Spinal cord (tissue), 10 donors: ENCODE data around the gene IL24. TPM values are rescaled to one million over a fixed set of nuclear protein-coding genes. Genes with fewer than 3 reads are reported as not detected.

Experiments
- DNase-seq, 6 donors: peaks; one replicate each; pipeline versions ENCODE4 v3.0.0 to v3.0.0-alpha.2; 2013 to 2015; ENCODE audit warnings: low spot score in 6 of 6, low read depth in 4 of 6
- H3K27ac ChIP-seq: one replicate; pipeline ENCODE4 v1.5.1; 2013; ENCODE audit warnings: low read depth, low read length, control low read depth
- H3K27me3 ChIP-seq: one replicate; pipeline ENCODE4 v1.6.1; 2013; ENCODE audit warnings: low read length; ENCODE audit not compliant: control insufficient read depth, insufficient read depth
- H3K36me3 ChIP-seq: one replicate; pipeline ENCODE4 v1.6.1; 2013; ENCODE audit warnings: low read length; ENCODE audit not compliant: control insufficient read depth, insufficient read depth
- H3K4me1 ChIP-seq: one replicate; pipeline ENCODE4 v1.6.1; 2013; ENCODE audit warnings: low read length; ENCODE audit not compliant: control insufficient read depth, insufficient read depth
- H3K4me3 ChIP-seq: one replicate; pipeline ENCODE4 v1.5.1; 2013; ENCODE audit warnings: low read depth, low read length, control low read depth
- H3K9me3 ChIP-seq: one replicate; pipeline ENCODE4 v1.6.1; 2013; ENCODE audit warnings: low read length; ENCODE audit not compliant: control insufficient read depth, insufficient read depth
- WGBS: methylation state at CpG from one replicate; pipeline ENCODE4 v1.1.5; 2013; ENCODE audit warnings: missing lambda C conversion rate; ENCODE audit not compliant: insufficient coverage; 5-methylcytosine and 5-hydroxymethylcytosine counted together
- polyA plus RNA-seq, 2 donors: library from polyadenylated mRNA; unstranded; fragments of 120-200 nt; gene quantifications; one replicate each; pipeline ENCODE4 v1.2.1, GENCODE V29; 2013; ENCODE audit not compliant: insufficient read length in 2 of 2
- total RNA-seq, 2 donors: library from RNA; depleted of rRNA in 1 of 2; stranded (reverse); fragments of 120-200 nt in 1 of 2; fragments of >200 nt in 1 of 2; gene quantifications; one replicate each; pipeline versions ENCODE4 v1.2.3 to v1.2.4, GENCODE V29; 2013 to 2014
- donor health status: healthy.

Gene IL24
- total and polyA plus RNA-seq, 4 donors = 0.29 to 0.52 TPM; not detected in 2

GRCh38 chr1:206890125-206891060 is 6.8 kb upstream of the IL24 start:
- DNase-seq = peak in 2 of 6 donors; percentile 16 to 67
- WGBS = 88% methylated on average over 11 of the region's 15 CpGs
- H3K27ac ChIP-seq = no peak overlapping the region

GRCh38 chr1:206891412-206891811 is 5.8 kb upstream of the IL24 start:
- no peak for DNase-seq
- no peaks in the 10 kb centered on the region for H3K27me3 ChIP-seq
- WGBS = 67% methylated on average over 1 of the region's 1 CpG

More at GRCh38 chr1:206890125-206891060, 6.8 kb upstream of the IL24 start:
- no peaks in the 10 kb centered on the region for H3K9me3 ChIP-seq
- H3K4me3 ChIP-seq = no peak overlapping the region
- no peaks in the 10 kb centered on the region for H3K4me1 ChIP-seq
- no peaks in the 10 kb centered on the region for H3K27me3 ChIP-seq
- H3K36me3 ChIP-seq = no peaks in the 10 kb centered on the region

GRCh38 chr1:206892351-206892984 is 4.8 kb upstream of the IL24 start:
- no CpG with 5 or more reads among the region's 3 CpGs for WGBS
- no peak overlapping the region for H3K27ac ChIP-seq
- no peaks in the 10 kb centered on the region for H3K4me1 ChIP-seq
- H3K4me3 ChIP-seq = no peak overlapping the region
- H3K27me3 ChIP-seq = no peaks in the 10 kb centered on the region
- DNase-seq = no peak
- H3K36me3 ChIP-seq = no peaks in the 10 kb centered on the region
- no peaks in the 10 kb centered on the region for H3K9me3 ChIP-seq

More at GRCh38 chr1:206891412-206891811, 5.8 kb upstream of the IL24 start:
- Histone ChIP-seq H3K27ac (no peak overlapping the region), H3K9me3 (no peaks in the 10 kb centered on the region), H3K4me3 (no peak overlapping the region), H3K36me3 (no peaks in the 10 kb centered on the region), H3K4me1 (no peaks in the 10 kb centered on the region)

- Histone ChIP-seq H3K27me3 (no peaks in the 10 kb centered on the region), H3K36me3 (no peaks in the 10 kb centered on the region), H3K4me1 (no peaks in the 10 kb centered on the region), H3K4me3 (no peak overlapping the region), H3K9me3 (no peaks in the 10 kb centered on the region), H3K27ac (no peak overlapping the region)
- WGBS = 73% methylated on average over 1 of the region's 2 CpGs
- DNase-seq = peak in 1 of 6 donors; percentile 73
These were observed 3.9 kb upstream of the IL24 start for GRCh38 chr1:206893380-206893779.

- no peaks in the 10 kb centered on the region for H3K27me3 ChIP-seq
- DNase-seq = no peak
- H3K4me3 ChIP-seq = no peak overlapping the region
- no peaks in the 10 kb centered on the region for H3K9me3 ChIP-seq
- H3K27ac ChIP-seq = no peak overlapping the region
- H3K4me1 ChIP-seq = no peaks in the 10 kb centered on the region
- H3K36me3 ChIP-seq = no peaks in the 10 kb centered on the region
- 91% methylated on average over 3 of the region's 3 CpGs for WGBS
These were observed 1.9 kb upstream of the IL24 start for GRCh38 chr1:206895325-206895724.

GRCh38 chr1:206895837-206896242 is 1.4 kb upstream of the IL24 start:
- Histone ChIP-seq H3K27ac (no peak overlapping the region), H3K4me3 (no peak overlapping the region), H3K27me3 (no peaks in the 10 kb centered on the region), H3K36me3 (no peaks in the 10 kb centered on the region), H3K9me3 (no peaks in the 10 kb centered on the region), H3K4me1 (no peaks in the 10 kb centered on the region)
- peak in 1 of 6 donors; percentile 62 for DNase-seq
- 65% methylated on average over 2 of the region's 3 CpGs for WGBS

GRCh38 chr1:206896261-206896660 is 982 bp upstream of the IL24 start:
- DNase-seq = no peak
- Histone ChIP-seq H3K9me3 (no peaks in the 10 kb centered on the region), H3K36me3 (no peaks in the 10 kb centered on the region), H3K27ac (no peak overlapping the region), H3K4me1 (no peaks in the 10 kb centered on the region), H3K27me3 (no peaks in the 10 kb centered on the region), H3K4me3 (no peak overlapping the region)
- WGBS = 100% methylated on average over 1 of the region's 3 CpGs

- H3K36me3 ChIP-seq = no peaks in the 10 kb centered on the region
- no peaks in the 10 kb centered on the region for H3K9me3 ChIP-seq
- no peaks in the 10 kb centered on the region for H3K4me1 ChIP-seq
- H3K27me3 ChIP-seq = no peaks in the 10 kb centered on the region
- no peak overlapping the region for H3K27ac ChIP-seq
- WGBS = 88% methylated on average over 9 of the region's 11 CpGs
- H3K4me3 ChIP-seq = no peak overlapping the region
- no peak for DNase-seq
These were observed 1.1 kb downstream of the IL24 start for GRCh38 chr1:206898089-206898914.

GRCh38 chr1:206898915-206899431 is 1.7 kb downstream of the IL24 start:
- WGBS = 79% methylated on average over 7 of the region's 13 CpGs
- no peaks in the 10 kb centered on the region for H3K36me3 ChIP-seq
- DNase-seq = no peak
- no peak overlapping the region for H3K27ac ChIP-seq
- H3K9me3 ChIP-seq = no peaks in the 10 kb centered on the region
- H3K4me1 ChIP-seq = no peaks in the 10 kb centered on the region
- no peak overlapping the region for H3K4me3 ChIP-seq
- H3K27me3 ChIP-seq = no peaks in the 10 kb centered on the region
